Measurements from ENCODE around the gene PHC3. TPM values are rescaled to one million over a fixed set of nuclear protein-coding genes. Genes with fewer than 3 reads are reported as not detected.

PHC3 gene
- total RNA-seq, 3 donors from 2014 or later (not counting 1 experiment from before 2014, with no cell fraction given), result 121 to 130 (median 125) TPM

- Mint-ChIP-seq H3K27me3 (ENCODE audit: low read depth in 2 of 2) (no peaks in the 10 kb centered on the region), H3K9me3 (no peaks in the 10 kb centered on the region), H3K4me1 (peaks cover 9 to 20% of the 10 kb centered on the region in 2 donors), H3K36me3 (peaks cover 6% of the 10 kb centered on the region), H3K4me3 (no peak overlapping the region), H3K27ac (peak overlapping the region in 1 of 2 donors; percentile 58)
- Histone ChIP-seq H3K4me3 (ENCODE audit: low read length) (no peak overlapping the region), H3K9me3 (ENCODE audit: control insufficient read depth, insufficient read depth, low read length) (no peaks in the 10 kb centered on the region), H3K27ac (ENCODE audit: low read length) (no peak overlapping the region), H3K36me3 (ENCODE audit: control insufficient read depth, insufficient read depth, low read length) (peaks cover 68% of the 10 kb centered on the region), H3K4me1 (ENCODE audit: control insufficient read depth, insufficient read depth, low read length) (no peaks in the 10 kb centered on the region), H3K27me3 (ENCODE audit: control insufficient read depth, insufficient read depth, low read length) (no peaks in the 10 kb centered on the region)
- no peak for TF ChIP-seq CTCF (IDR thresholded peaks at IDR 0.05)
- intact Hi-C loops (cut with micrococcal nuclease), result no loop called here
- no peak for ATAC-seq
- no peak for DNase-seq
- WGBS (ENCODE audit: insufficient coverage), result 93% methylated on average over 3 of the region's 3 CpGs
Measured at GRCh38 chr3:170089862-170090600, 91.5 kb downstream of the PHC3 start.

- no peaks in the 10 kb centered on the region for H3K9me3 ChIP-seq (ENCODE audit: control insufficient read depth, insufficient read depth, low read length)
- H3K4me3 Mint-ChIP-seq, result no peak overlapping the region
- no peak for TF ChIP-seq CTCF (IDR thresholded peaks at IDR 0.05)
- no peaks in the 10 kb centered on the region for H3K4me1 Mint-ChIP-seq
- 94% methylated on average over 5 of the region's 6 CpGs for WGBS (ENCODE audit: insufficient coverage)
- H3K36me3 Mint-ChIP-seq, result peaks cover 4% of the 10 kb centered on the region
- ATAC-seq (no peak), DNase-seq (no peak)
- no peak overlapping the region for H3K27ac ChIP-seq (ENCODE audit: low read length)
- H3K4me3 ChIP-seq (ENCODE audit: low read length), result no peak overlapping the region
- intact Hi-C loops (cut with micrococcal nuclease), result no loop called here
- H3K27me3 Mint-ChIP-seq (ENCODE audit: low read depth in 2 of 2), result no peaks in the 10 kb centered on the region
- H3K9me3 Mint-ChIP-seq, result no peaks in the 10 kb centered on the region
- no peaks in the 10 kb centered on the region for H3K27me3 ChIP-seq (ENCODE audit: control insufficient read depth, insufficient read depth, low read length)
- peaks cover 54% of the 10 kb centered on the region for H3K36me3 ChIP-seq (ENCODE audit: control insufficient read depth, insufficient read depth, low read length)
- H3K27ac Mint-ChIP-seq, result no peak overlapping the region
- no peaks in the 10 kb centered on the region for H3K4me1 ChIP-seq (ENCODE audit: control insufficient read depth, insufficient read depth, low read length)
Measured at GRCh38 chr3:170085396-170085795, 96.1 kb downstream of the PHC3 start.

- WGBS (ENCODE audit: insufficient coverage), result 100% methylated on average over 1 of the region's 1 CpG
- Histone ChIP-seq H3K9me3 (ENCODE audit: control insufficient read depth, insufficient read depth, low read length) (no peaks in the 10 kb centered on the region), H3K27ac (ENCODE audit: low read length) (no peak overlapping the region), H3K36me3 (ENCODE audit: control insufficient read depth, insufficient read depth, low read length) (peaks cover 41% of the 10 kb centered on the region), H3K27me3 (ENCODE audit: control insufficient read depth, insufficient read depth, low read length) (no peaks in the 10 kb centered on the region), H3K4me1 (ENCODE audit: control insufficient read depth, insufficient read depth, low read length) (no peaks in the 10 kb centered on the region), H3K4me3 (ENCODE audit: low read length) (no peak overlapping the region)
- Mint-ChIP-seq H3K4me3 (no peak overlapping the region), H3K36me3 (peaks cover 4% of the 10 kb centered on the region), H3K27me3 (ENCODE audit: low read depth in 2 of 2) (no peaks in the 10 kb centered on the region), H3K27ac (no peak overlapping the region), H3K9me3 (no peaks in the 10 kb centered on the region), H3K4me1 (no peaks in the 10 kb centered on the region)
- intact Hi-C loops (cut with micrococcal nuclease), result no loop called here
- no peak for TF ChIP-seq CTCF (IDR thresholded peaks at IDR 0.05)
- DNase-seq, result no peak
- no peak for ATAC-seq
Measured at GRCh38 chr3:170083343-170083742, 98.2 kb downstream of the PHC3 start.

Data from natural killer cell (primary cell).